Measurements from ENCODE around the gene WFDC12.

GRCh38 chr20:45091366-45091765 lies 32.9 kb downstream of the WFDC12 start:
- TF ChIP-seq POLR2A (IDR thresholded peaks at IDR 0.05; ENCODE audit: low read depth, low read length) = no peak
- no peak for TF ChIP-seq POLR2AphosphoS5 (IDR thresholded peaks at IDR 0.05; ENCODE audit: low read depth, low read length)
- no peak for TF ChIP-seq TAF1 (IDR thresholded peaks at IDR 0.05; ENCODE audit: borderline replicate concordance, low read depth, low read length)
